Measurements from ENCODE around the gene LAMTOR1.

The LAMTOR1 gene

DNA sequence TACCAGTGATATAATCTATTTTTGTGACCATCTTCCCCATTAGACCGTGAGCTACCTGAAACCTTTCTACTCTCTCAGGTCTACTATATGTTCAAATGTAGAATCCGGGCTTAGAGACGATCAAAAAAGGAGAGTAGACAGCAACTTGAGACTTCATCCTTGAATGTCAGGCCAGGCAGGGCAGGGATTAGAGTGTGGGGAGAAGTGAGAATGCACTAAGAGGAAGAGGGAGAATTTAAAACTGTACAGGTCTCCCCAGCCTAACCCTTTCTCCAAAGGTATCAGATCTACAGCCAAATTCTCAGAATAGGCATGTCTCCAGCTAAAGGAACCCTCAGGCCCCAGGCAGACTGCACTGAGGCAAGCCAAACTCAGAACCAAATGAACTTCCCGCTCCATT, 935 bp downstream of the LAMTOR1 start:
- H3K4me1 ChIP-seq (ENCODE audit: control insufficient read depth, insufficient read depth, low read length) = peaks cover 12% of the 10 kb centered on the region
- H3K9me3 ChIP-seq (ENCODE audit: control insufficient read depth, insufficient read depth, low read length) = no peaks in the 10 kb centered on the region
- peaks cover 41% of the 10 kb centered on the region for H3K36me3 ChIP-seq (ENCODE audit: control insufficient read depth, insufficient read depth, low read length)
- H3K4me3 ChIP-seq (ENCODE audit: low read depth, low read length) = peak overlapping the region; percentile 99
- H3K27ac ChIP-seq (ENCODE audit: low read depth, low read length) = no peak overlapping the region
- H3K9ac ChIP-seq (ENCODE audit: low read depth, low read length) = peak overlapping the region; percentile 96
- no peaks in the 10 kb centered on the region for H3K27me3 ChIP-seq (ENCODE audit: control insufficient read depth, insufficient read depth, low read length)

DNA sequence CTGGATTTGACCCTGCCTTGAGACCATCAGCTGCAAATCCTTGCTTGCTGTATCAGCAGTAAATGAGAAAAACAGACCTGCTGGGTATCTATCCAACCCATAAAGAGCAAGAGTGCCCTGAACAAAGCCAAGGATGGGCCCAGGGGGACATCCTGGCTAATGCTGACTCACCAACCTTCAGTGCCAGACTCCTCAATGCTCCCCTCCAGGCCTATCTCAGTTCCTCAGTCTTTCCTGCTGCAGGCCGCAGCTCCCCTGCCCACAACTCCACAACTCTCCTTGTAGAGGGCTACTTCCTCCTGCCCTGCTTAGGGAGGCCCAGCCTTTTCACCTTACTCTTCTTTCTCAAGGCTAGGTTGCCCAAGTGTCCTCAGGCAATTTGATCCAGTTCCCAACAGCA, 2.6 kb downstream of the LAMTOR1 start:
- Histone ChIP-seq H3K36me3 (ENCODE audit: control insufficient read depth, insufficient read depth, low read length) (peaks cover 50% of the 10 kb centered on the region), H3K27me3 (ENCODE audit: control insufficient read depth, insufficient read depth, low read length) (no peaks in the 10 kb centered on the region), H3K4me1 (ENCODE audit: control insufficient read depth, insufficient read depth, low read length) (peaks cover 12% of the 10 kb centered on the region), H3K9me3 (ENCODE audit: control insufficient read depth, insufficient read depth, low read length) (no peaks in the 10 kb centered on the region), H3K4me3 (ENCODE audit: low read depth, low read length) (no peak overlapping the region), H3K9ac (ENCODE audit: low read depth, low read length) (no peak overlapping the region), H3K27ac (ENCODE audit: low read depth, low read length) (no peak overlapping the region)

DNA sequence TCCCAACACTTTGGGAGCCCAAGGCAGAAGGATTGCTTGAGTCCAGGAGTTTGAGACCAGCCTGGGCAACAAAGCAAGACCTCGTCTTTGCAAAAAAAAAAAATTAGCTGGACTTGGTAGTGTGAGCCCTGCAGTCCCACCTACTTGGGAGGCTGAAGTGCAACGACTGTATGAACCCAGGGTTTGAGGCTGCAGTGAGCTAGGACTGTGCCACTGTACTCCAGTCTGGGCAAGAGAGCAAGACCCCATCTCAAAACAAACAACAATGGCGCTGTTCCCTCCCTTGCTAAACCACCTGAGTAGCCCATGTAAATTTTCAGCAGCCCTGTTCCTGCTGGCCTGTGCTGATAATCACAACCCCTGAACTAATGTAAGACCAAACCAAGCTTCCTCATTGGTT, 3.1 kb downstream of the LAMTOR1 start:
- no peak overlapping the region for H3K9ac ChIP-seq (ENCODE audit: low read depth, low read length)
- H3K9me3 ChIP-seq (ENCODE audit: control insufficient read depth, insufficient read depth, low read length) = no peaks in the 10 kb centered on the region
- no peak overlapping the region for H3K27ac ChIP-seq (ENCODE audit: low read depth, low read length)
- peaks cover 50% of the 10 kb centered on the region for H3K36me3 ChIP-seq (ENCODE audit: control insufficient read depth, insufficient read depth, low read length)
- peaks cover 12% of the 10 kb centered on the region for H3K4me1 ChIP-seq (ENCODE audit: control insufficient read depth, insufficient read depth, low read length)
- no peak overlapping the region for H3K4me3 ChIP-seq (ENCODE audit: low read depth, low read length)
- H3K27me3 ChIP-seq (ENCODE audit: control insufficient read depth, insufficient read depth, low read length) = no peaks in the 10 kb centered on the region

DNA sequence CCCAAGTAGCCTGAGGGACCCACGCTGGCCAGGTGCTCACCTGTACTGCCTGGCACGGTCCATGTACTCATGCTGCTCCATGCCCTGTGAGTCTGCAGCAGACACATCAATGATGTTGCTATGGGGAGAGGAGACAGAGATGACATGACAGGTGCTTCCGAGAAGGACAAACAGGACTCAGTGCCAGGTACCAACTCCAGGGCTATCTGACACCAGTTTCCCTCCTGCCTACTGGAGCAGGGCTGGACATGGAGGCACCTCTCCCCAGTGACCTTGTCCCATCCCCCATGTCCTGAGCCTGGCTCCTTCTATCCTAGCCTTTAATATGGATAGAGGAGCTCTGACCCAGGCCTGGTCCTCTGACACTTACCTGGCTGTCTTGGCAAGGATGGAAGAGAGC, 4.4 kb downstream of the LAMTOR1 start:
- Histone ChIP-seq H3K4me1 (ENCODE audit: control insufficient read depth, insufficient read depth, low read length) (peaks cover 9% of the 10 kb centered on the region), H3K9me3 (ENCODE audit: control insufficient read depth, insufficient read depth, low read length) (no peaks in the 10 kb centered on the region), H3K4me3 (ENCODE audit: low read depth, low read length) (no peak overlapping the region), H3K36me3 (ENCODE audit: control insufficient read depth, insufficient read depth, low read length) (peaks cover 60% of the 10 kb centered on the region), H3K27ac (ENCODE audit: low read depth, low read length) (no peak overlapping the region), H3K9ac (ENCODE audit: low read depth, low read length) (no peak overlapping the region), H3K27me3 (ENCODE audit: control insufficient read depth, insufficient read depth, low read length) (no peaks in the 10 kb centered on the region)

DNA sequence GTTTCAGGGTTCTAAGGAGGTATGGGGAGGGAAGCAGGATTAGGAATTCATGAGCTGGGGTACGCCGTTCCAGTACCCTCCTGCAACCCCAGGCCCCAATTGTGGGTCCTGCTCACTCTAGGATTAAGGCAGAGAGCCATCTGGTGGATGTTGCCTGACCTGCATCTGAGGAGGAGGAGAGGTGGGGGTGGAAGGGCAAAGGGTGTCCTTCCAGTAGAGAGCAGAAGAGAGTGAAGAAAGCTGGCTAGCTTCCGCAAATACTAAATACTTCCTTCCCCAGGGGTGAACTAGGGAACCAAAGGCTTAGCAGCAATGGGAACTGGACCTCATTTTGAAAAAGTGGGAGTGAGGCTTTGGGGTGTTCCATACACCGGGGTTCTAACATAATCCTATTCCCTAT, 11.8 kb downstream of the LAMTOR1 start:
- H3K9me3 ChIP-seq (ENCODE audit: control insufficient read depth, insufficient read depth, low read length) = no peaks in the 10 kb centered on the region
- peaks cover 3% of the 10 kb centered on the region; the same call in 1 of the 2 replicates for H3K4me1 ChIP-seq (ENCODE audit: control insufficient read depth, insufficient read depth, low read length)
- peaks cover 24% of the 10 kb centered on the region for H3K36me3 ChIP-seq (ENCODE audit: control insufficient read depth, insufficient read depth, low read length)
- H3K27me3 ChIP-seq (ENCODE audit: control insufficient read depth, insufficient read depth, low read length) = no peaks in the 10 kb centered on the region
- H3K9ac ChIP-seq (ENCODE audit: low read depth, low read length) = no peak overlapping the region
- peak overlapping the region; percentile 42 for H3K27ac ChIP-seq (ENCODE audit: low read depth, low read length)
- H3K4me3 ChIP-seq (ENCODE audit: low read depth, low read length) = no peak overlapping the region

DNA sequence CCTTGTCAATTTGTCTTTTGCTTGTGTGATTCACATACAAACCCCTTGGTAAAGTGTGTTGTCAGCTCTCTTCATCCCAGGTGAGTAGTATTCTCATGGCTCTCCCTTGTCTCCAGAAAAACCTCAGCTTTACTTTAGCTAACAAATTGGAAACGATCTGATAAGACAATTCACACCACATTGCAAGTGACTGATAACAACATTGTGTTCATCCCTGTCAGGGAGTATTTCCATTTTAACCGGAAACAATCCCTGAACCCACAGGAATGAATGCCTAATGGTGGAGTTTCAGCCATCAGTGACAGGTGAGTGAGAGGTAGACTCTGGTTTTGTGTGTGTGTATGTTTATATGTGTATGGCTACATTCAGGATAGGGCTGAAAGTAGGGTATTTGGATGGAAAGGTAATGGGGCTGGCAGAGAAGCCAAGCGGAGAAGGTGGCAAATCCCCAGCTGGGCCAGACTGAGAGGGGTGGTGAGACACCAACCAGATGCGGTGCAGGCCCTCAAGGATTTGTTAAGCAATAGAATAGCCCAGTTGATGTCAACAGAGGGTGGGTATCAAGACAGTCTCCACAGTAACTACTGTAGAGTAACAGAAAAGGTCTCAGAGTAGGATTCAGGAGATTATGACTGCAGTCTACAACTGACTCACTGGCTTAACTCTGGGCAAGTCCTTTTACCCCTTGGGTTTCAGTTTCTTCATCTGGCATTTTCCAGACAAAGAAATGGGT, 14.9 kb downstream of the LAMTOR1 start:
- no peaks in the 10 kb centered on the region for H3K27me3 ChIP-seq (ENCODE audit: control insufficient read depth, insufficient read depth, low read length)
- peaks cover 9% of the 10 kb centered on the region for H3K36me3 ChIP-seq (ENCODE audit: control insufficient read depth, insufficient read depth, low read length)
- no peak overlapping the region for H3K27ac ChIP-seq (ENCODE audit: low read depth, low read length)
- H3K9ac ChIP-seq (ENCODE audit: low read depth, low read length) = no peak overlapping the region
- H3K9me3 ChIP-seq (ENCODE audit: control insufficient read depth, insufficient read depth, low read length) = no peaks in the 10 kb centered on the region
- H3K4me3 ChIP-seq (ENCODE audit: low read depth, low read length) = no peak overlapping the region
- peaks cover 3% of the 10 kb centered on the region; the same call in 1 of the 2 replicates for H3K4me1 ChIP-seq (ENCODE audit: control insufficient read depth, insufficient read depth, low read length)

DNA sequence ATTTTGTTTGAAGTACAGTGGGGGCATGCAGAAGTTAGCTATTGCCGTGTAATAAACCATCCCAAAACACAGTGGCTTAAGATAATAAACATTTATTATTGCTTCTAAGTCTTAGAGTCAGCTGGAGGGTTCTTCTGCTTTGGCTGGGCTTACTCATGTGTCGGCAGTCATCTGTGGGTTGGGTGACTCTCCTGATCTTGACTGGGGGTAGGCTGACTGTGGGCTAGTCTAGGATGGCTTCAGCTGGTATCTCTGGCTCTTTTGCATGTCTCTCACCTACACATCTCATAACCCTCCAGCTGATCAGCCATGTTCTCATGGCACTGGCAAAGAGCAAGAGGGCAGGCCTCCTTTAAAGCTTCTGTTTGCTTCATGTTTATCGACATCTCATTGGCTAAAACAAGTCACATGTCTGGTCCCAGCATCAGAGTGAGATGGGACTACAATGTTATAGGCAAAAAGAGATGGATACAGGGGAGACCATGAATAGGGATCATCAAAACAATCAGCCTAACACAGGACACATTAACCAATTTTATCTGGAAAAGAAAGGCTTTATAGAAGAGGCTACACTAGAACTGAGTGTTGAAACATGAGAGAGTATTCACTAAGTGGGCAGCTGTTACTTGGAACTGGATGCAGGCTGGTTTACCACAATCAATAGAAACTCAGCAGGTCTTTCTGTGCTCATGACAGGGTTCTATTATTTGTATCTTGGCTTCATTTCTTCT, 17.3 kb downstream of the LAMTOR1 start:
- no peaks in the 10 kb centered on the region for H3K9me3 ChIP-seq (ENCODE audit: control insufficient read depth, insufficient read depth, low read length)
- peaks cover 6% of the 10 kb centered on the region; the same call in 1 of the 2 replicates for H3K36me3 ChIP-seq (ENCODE audit: control insufficient read depth, insufficient read depth, low read length)
- no peaks in the 10 kb centered on the region for H3K27me3 ChIP-seq (ENCODE audit: control insufficient read depth, insufficient read depth, low read length)
- H3K4me1 ChIP-seq (ENCODE audit: control insufficient read depth, insufficient read depth, low read length) = peaks cover 7% of the 10 kb centered on the region; the same call in 1 of the 2 replicates
- H3K4me3 ChIP-seq (ENCODE audit: low read depth, low read length) = no peak overlapping the region
- H3K27ac ChIP-seq (ENCODE audit: low read depth, low read length) = no peak overlapping the region
- no peak overlapping the region for H3K9ac ChIP-seq (ENCODE audit: low read depth, low read length)

DNA sequence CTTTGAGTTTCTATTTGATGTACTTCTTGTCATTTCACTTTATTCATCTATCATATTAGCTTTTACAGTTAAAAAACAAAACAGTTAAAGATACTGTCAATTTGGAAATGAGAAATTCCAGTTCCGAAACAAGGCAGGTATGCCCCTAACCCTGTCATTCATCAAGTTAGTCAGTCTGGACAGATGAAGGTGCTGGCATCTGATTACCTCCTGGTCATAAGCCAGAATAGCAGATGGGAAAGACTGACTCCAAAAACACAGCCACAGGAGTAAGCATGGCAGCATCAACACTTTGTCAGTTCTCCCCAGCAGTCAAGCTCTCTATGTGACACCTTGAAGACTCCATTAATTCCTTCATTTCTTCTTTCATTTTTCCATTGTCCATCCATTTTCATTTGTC, 18.1 kb downstream of the LAMTOR1 start:
- Histone ChIP-seq H3K9me3 (ENCODE audit: control insufficient read depth, insufficient read depth, low read length) (no peaks in the 10 kb centered on the region), H3K27ac (ENCODE audit: low read depth, low read length) (no peak overlapping the region), H3K27me3 (ENCODE audit: control insufficient read depth, insufficient read depth, low read length) (no peaks in the 10 kb centered on the region), H3K36me3 (ENCODE audit: control insufficient read depth, insufficient read depth, low read length) (no peaks in the 10 kb centered on the region), H3K4me3 (ENCODE audit: low read depth, low read length) (no peak overlapping the region), H3K9ac (ENCODE audit: low read depth, low read length) (no peak overlapping the region), H3K4me1 (ENCODE audit: control insufficient read depth, insufficient read depth, low read length) (peaks cover 7% of the 10 kb centered on the region; the same call in 1 of the 2 replicates)

DNA sequence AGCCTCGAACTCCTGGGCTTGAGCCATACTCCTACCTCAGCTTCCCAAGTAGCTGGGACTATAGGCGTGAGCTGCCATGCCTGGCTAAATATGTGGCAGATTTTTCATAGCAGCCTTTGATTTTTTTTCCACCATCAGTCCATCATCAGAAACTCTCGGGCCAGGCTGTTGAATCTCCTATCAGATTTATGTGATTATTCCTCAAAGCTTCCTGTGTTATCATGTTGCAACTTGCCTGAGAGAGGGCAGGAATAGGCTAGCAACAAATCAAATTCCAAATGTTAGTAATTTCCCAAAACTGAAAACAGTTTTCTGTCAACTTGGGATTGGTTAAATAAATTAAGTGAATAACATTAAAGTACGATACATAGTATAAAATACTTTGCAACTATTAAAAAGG, 19.0 kb downstream of the LAMTOR1 start:
- no peak overlapping the region for H3K4me3 ChIP-seq (ENCODE audit: low read depth, low read length)
- peaks cover 7% of the 10 kb centered on the region; the same call in 1 of the 2 replicates for H3K4me1 ChIP-seq (ENCODE audit: control insufficient read depth, insufficient read depth, low read length)
- H3K36me3 ChIP-seq (ENCODE audit: control insufficient read depth, insufficient read depth, low read length) = no peaks in the 10 kb centered on the region
- H3K9me3 ChIP-seq (ENCODE audit: control insufficient read depth, insufficient read depth, low read length) = no peaks in the 10 kb centered on the region
- no peak overlapping the region for H3K27ac ChIP-seq (ENCODE audit: low read depth, low read length)
- no peaks in the 10 kb centered on the region for H3K27me3 ChIP-seq (ENCODE audit: control insufficient read depth, insufficient read depth, low read length)
- H3K9ac ChIP-seq (ENCODE audit: low read depth, low read length) = no peak overlapping the region

DNA sequence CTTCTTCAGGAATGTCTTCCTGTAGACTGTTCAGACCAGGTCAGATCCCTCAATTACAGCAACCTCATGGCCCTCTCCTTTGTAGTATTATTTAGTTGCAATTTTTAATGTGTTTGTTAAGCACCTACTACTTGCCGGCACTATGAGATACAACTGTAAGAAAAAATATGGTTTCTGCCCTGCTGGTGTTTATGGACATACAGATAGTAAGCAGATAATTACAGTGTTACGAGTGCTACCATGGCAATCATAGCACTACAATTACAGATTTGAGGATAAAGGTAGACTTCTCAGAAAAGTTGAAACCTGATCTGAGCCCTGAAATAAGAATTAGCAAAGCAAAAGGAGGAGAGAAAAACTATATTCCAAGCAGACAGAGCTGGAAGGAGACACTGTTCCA, 19.7 kb downstream of the LAMTOR1 start:
- Histone ChIP-seq H3K4me1 (ENCODE audit: control insufficient read depth, insufficient read depth, low read length) (peaks cover 12% of the 10 kb centered on the region), H3K9ac (ENCODE audit: low read depth, low read length) (no peak overlapping the region), H3K4me3 (ENCODE audit: low read depth, low read length) (no peak overlapping the region), H3K27ac (ENCODE audit: low read depth, low read length) (no peak overlapping the region), H3K36me3 (ENCODE audit: control insufficient read depth, insufficient read depth, low read length) (no peaks in the 10 kb centered on the region), H3K9me3 (ENCODE audit: control insufficient read depth, insufficient read depth, low read length) (no peaks in the 10 kb centered on the region), H3K27me3 (ENCODE audit: control insufficient read depth, insufficient read depth, low read length) (no peaks in the 10 kb centered on the region)

DNA sequence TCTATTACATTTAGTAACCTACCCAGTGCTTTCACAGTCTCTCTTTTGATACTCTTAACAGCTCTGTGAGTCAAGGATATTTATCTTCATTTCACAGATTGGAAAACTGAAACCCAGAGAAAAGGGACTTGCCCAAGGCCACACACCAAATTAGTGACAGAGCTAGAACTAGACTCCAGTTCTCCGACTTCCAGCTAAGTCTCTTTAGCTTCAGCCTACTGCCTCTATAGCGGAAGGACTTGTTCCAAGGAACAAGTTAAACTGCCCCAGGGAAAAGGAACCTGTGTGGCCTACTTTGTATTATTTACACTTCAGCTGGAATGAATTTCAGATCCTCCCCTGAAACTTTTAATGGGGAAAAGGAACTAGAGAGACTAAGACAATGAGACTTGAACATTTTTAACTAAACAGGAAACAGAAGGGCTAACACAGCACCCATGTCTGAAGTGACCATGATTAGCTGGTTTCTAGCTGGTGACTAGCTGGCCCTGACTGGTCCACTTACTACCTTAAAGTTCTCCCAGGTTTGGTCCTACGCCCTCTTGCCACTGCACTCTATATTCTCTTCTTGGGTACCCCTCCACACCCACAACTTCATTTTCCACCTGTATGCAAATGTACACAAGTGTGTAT, 21.2 kb downstream of the LAMTOR1 start:
- Histone ChIP-seq H3K27ac (ENCODE audit: low read depth, low read length) (peak overlapping the region; percentile 99), H3K9ac (ENCODE audit: low read depth, low read length) (no peak overlapping the region), H3K27me3 (ENCODE audit: control insufficient read depth, insufficient read depth, low read length) (no peaks in the 10 kb centered on the region), H3K4me1 (ENCODE audit: control insufficient read depth, insufficient read depth, low read length) (peaks cover 12% of the 10 kb centered on the region), H3K36me3 (ENCODE audit: control insufficient read depth, insufficient read depth, low read length) (0 out of 2 replicates have a peak, but pooled peaks cover 3% of the 10 kb centered on the region), H3K4me3 (ENCODE audit: low read depth, low read length) (no peak overlapping the region), H3K9me3 (ENCODE audit: control insufficient read depth, insufficient read depth, low read length) (no peaks in the 10 kb centered on the region)

Data from HUES48 (cell line).